ENCODE measurements around the gene KRT5.

GRCh38 chr12:52564582-52564981 lies 44.4 kb upstream of the KRT5 start:
- TF ChIP-seq CTCF (conservative IDR thresholded peaks at IDR 0.05 in 1 of 2, IDR thresholded peaks at IDR 0.05 in 1 of 2; ENCODE audit: low read depth in 1 of 2, low read length in 2 of 2) (no peak), EZH2 (IDR thresholded peaks at IDR 0.05; ENCODE audit: low read length, missing control alignments) (no peak)
